Upper lobe of left lung (tissue), 6 donors: ENCODE measurements around the gene VWA8. TPM values are rescaled to one million over a fixed set of nuclear protein-coding genes. Genes with fewer than 3 reads are reported as not detected.

Experiments
- ATAC-seq, 2 donors: fragments of 200-7000 bp; cut with Tn5 transposase; one replicate each; pipeline ENCODE4 v1.9.1; 2022; ENCODE audit warnings: mild to moderate bottlenecking in 2 of 2, moderate library complexity in 2 of 2; ENCODE audit not compliant: low FRiP score in 2 of 2
- DNase-seq, 2 donors: peaks; one replicate each; pipeline ENCODE4 v3.0.0-alpha.2; 2019 to 2020
- H3K27ac ChIP-seq, 4 donors: fragments of 200-600 bp; sonication (generic); one replicate each; pipeline ENCODE4 v1.5.1; 2016 to 2019
- H3K27me3 ChIP-seq, 4 donors: fragments of 200-600 bp; sonication (generic); one replicate each; pipeline ENCODE4 v1.5.1; 2017 to 2019
- H3K36me3 ChIP-seq, 4 donors: fragments of 200-600 bp; sonication (generic); one replicate each; pipeline ENCODE4 v1.5.1; 2016 to 2019
- H3K4me1 ChIP-seq, 4 donors: fragments of 200-600 bp; sonication (generic); one replicate each; pipeline ENCODE4 v1.5.1; 2018 to 2019
- H3K4me3 ChIP-seq, 4 donors: fragments of 200-600 bp; sonication (generic); one replicate each; pipeline ENCODE4 v1.5.1; 2017 to 2019; ENCODE audit warnings: mild to moderate bottlenecking in 2 of 4, moderate library complexity in 1 of 4
- H3K9me3 ChIP-seq, 4 donors: fragments of 200-600 bp; sonication (generic); one replicate each; pipeline ENCODE4 v1.5.1; 2018 to 2019
- EP300 ChIP-seq, 4 donors: sonication (generic); formaldehyde crosslinking; IDR thresholded peaks; one replicate each; pipeline ENCODE4 v1.5.1; 2017; ENCODE audit warnings: antibody characterized with exemption in 4 of 4, control low read depth in 2 of 4
- POLR2A ChIP-seq, 4 donors: fragments of 450-650 bp; IDR thresholded peaks; one replicate each; pipeline ENCODE4 v1.5.1; 2016 to 2017; ENCODE audit warnings: antibody characterized with exemption in 4 of 4, mild to moderate bottlenecking in 2 of 4
- POLR2AphosphoS5 ChIP-seq, 2 donors: sonication (generic); formaldehyde crosslinking; IDR thresholded peaks; one replicate each; pipeline ENCODE4 v1.5.1; 2017; ENCODE audit warnings: antibody characterized with exemption in 2 of 2
- WGBS, 2 donors: methylation state at CpG; one replicate each; pipeline ENCODE4 v1.1.5; 2017 to 2018; 5-methylcytosine and 5-hydroxymethylcytosine counted together
- total RNA-seq, 6 donors: library from RNA; depleted of rRNA in 4 of 6; stranded (reverse); fragments of >200 nt in 4 of 6; gene quantifications; one replicate each; pipeline versions ENCODE4 v1.1.0 to v1.2.1, GENCODE V29; 2016 to 2021
- TF ChIP-seq, protein P1 (sequence below), 6 experiments: fragments of 450-650 bp in 4 of 6; fragments of 200-600 bp in 2 of 6; sonication (generic) in 2 of 6; IDR thresholded peaks; one replicate each; pipeline ENCODE4 v1.5.1; 2016 to 2019; ENCODE audit warnings: antibody characterized with exemption in 6 of 6
- donor health status: DM: no; HTN: no; CAD: no; lungs with moderate emphysema.
- donor health status: DM: no; HTN: yes; CAD: no; lungs with severe emphysema.

VWA8 gene
- total RNA-seq, 6 donors from 2014 or later: 15.0 to 39.8 (median 16.9) TPM

DNA sequence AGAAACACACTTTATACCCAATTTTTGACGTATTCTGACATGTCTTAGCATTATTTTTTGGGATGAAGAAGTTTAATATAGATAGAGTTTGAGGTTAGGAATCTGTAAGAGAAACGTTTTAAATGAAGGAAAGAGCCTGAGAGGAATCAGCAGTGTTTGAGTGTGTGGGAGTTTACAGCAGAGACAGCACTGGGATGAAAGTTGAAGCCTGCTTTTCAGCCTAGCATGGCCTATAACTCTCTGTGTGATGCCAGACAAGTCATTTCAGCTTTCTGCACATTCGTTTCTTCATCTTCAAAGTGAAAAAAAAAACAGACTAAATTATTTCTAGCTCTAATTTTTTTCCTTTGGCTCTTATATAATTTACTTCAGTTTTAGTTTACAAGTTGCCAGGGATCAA lies 326.5 kb downstream of the VWA8 start:
- Histone ChIP-seq H3K9me3 (no peaks in the 10 kb centered on the region), H3K27ac (peak overlapping the region in 1 of 4 donors; percentile 18), H3K36me3 (no peaks in the 10 kb centered on the region), H3K4me1 (peaks cover 0 to 9% (median 6%) of the 10 kb centered on the region in 4 donors), H3K27me3 (no peaks in the 10 kb centered on the region), H3K4me3 (no peak overlapping the region)
- TF ChIP-seq, protein P1, sequence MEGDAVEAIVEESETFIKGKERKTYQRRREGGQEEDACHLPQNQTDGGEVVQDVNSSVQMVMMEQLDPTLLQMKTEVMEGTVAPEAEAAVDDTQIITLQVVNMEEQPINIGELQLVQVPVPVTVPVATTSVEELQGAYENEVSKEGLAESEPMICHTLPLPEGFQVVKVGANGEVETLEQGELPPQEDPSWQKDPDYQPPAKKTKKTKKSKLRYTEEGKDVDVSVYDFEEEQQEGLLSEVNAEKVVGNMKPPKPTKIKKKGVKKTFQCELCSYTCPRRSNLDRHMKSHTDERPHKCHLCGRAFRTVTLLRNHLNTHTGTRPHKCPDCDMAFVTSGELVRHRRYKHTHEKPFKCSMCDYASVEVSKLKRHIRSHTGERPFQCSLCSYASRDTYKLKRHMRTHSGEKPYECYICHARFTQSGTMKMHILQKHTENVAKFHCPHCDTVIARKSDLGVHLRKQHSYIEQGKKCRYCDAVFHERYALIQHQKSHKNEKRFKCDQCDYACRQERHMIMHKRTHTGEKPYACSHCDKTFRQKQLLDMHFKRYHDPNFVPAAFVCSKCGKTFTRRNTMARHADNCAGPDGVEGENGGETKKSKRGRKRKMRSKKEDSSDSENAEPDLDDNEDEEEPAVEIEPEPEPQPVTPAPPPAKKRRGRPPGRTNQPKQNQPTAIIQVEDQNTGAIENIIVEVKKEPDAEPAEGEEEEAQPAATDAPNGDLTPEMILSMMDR (IDR thresholded peaks at IDR 0.05): no peak
- no peak for TF ChIP-seq EP300 (IDR thresholded peaks at IDR 0.05)
- no peak for TF ChIP-seq POLR2AphosphoS5 (IDR thresholded peaks at IDR 0.05)
- no peak for TF ChIP-seq POLR2A (IDR thresholded peaks at IDR 0.05)
- WGBS, 2 donors: 71 to 75% methylated on average over 3 of the region's 3 CpGs
- no peak for ATAC-seq
- DNase-seq: no peak

DNA sequence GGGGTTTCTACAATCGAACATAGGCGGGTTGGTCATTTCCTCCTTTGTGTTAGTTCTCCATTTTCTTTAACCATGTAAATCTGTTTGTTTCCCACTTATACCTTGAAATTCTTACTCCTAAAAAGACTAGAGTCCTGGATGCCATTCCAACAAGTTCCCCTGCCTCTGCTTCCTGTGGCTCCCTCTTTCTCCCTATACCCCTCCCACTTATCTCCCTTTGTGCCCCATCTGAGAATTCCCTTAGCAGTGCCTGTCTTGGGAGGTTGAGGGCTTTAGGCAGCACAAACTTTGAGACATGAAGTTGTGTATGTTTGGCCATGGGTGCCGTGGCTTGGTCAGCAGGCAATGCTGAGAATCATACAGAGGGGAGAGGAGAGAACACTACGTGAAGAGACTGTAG lies 327.1 kb downstream of the VWA8 start:
- Histone ChIP-seq H3K9me3 (no peaks in the 10 kb centered on the region), H3K27ac (peak overlapping the region in 1 of 4 donors; percentile 18), H3K4me3 (no peak overlapping the region), H3K36me3 (no peaks in the 10 kb centered on the region), H3K4me1 (peaks cover 0 to 5% (median 2%) of the 10 kb centered on the region in 4 donors), H3K27me3 (no peaks in the 10 kb centered on the region)
- TF ChIP-seq, protein P1 (IDR thresholded peaks at IDR 0.05): no peak
- TF ChIP-seq POLR2AphosphoS5 (IDR thresholded peaks at IDR 0.05): no peak
- TF ChIP-seq EP300 (IDR thresholded peaks at IDR 0.05): no peak
- no peak for TF ChIP-seq POLR2A (IDR thresholded peaks at IDR 0.05)
- no peak for ATAC-seq
- WGBS, 2 donors: 79 to 82% methylated on average over 4 of the region's 4 CpGs
- DNase-seq: no peak

DNA sequence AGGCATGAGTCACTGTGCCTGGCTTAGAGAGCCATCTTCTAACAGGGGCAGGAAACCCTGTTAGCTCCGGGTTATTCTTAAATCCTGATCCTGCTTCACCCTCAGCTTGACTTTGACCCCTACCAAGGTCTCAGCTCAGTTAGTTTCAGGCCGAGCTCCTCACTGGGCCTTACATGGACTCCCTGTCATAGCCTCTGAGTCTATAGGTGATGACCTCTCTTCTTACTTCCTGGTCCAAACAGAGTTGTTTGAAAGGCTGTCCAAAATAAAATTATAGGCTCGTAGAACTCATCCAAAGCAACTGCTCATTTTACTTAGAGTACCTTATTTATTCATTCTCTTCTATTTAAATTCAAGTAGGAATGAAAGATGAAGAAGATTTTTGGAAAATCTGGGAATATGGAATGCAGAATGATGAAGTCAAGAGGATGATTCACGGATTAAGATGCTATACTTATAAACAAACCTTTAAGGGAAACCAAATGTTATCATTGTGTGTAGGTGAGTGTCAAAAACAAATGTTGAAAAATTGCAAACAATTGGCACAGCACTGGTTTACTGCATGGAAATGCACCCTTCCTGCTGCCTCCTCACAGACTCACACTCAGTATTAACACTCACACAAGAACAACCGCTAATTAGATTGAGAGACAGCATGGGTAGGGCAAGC lies 329.5 kb downstream of the VWA8 start:
- Histone ChIP-seq H3K4me1 (no peaks in the 10 kb centered on the region), H3K27me3 (no peaks in the 10 kb centered on the region), H3K9me3 (no peaks in the 10 kb centered on the region), H3K27ac (peak overlapping the region in 2 of 4 donors; percentile 17 to 37), H3K4me3 (no peak overlapping the region), H3K36me3 (no peaks in the 10 kb centered on the region)
- no peak for TF ChIP-seq POLR2AphosphoS5 (IDR thresholded peaks at IDR 0.05)
- TF ChIP-seq EP300 (IDR thresholded peaks at IDR 0.05): no peak
- no peak for TF ChIP-seq POLR2A (IDR thresholded peaks at IDR 0.05)
- TF ChIP-seq, protein P1 (IDR thresholded peaks at IDR 0.05): no peak
- ATAC-seq (no peak), DNase-seq (no peak)
- 79 to 80% methylated on average over 4 to 5 of the region's 5 CpGs for whole genome bisulfite sequencing, 2 donors

DNA sequence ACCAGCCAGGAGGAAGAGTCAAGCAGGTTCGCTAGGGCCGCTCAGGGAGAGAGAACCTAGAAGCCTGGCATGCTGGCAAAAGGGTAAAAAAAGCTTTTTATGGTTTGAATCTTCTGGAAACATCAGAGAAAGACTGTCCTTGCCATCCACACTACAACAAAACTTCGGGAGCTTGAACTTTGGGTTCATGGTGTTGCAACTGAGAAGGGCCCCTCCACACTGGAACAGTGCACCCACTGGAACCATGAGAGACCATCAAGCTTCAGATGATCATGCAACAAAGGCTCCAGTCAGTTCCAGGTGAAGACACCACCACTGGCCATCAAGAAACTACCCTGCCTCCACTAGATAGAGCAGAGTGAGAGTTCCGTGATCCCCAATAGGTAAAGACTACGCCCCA lies 333.5 kb downstream of the VWA8 start:
- TF ChIP-seq, protein P1 (IDR thresholded peaks at IDR 0.05): no peak
- TF ChIP-seq EP300 (IDR thresholded peaks at IDR 0.05) (no peak), POLR2AphosphoS5 (IDR thresholded peaks at IDR 0.05) (no peak), POLR2A (IDR thresholded peaks at IDR 0.05) (no peak)
- no peaks in the 10 kb centered on the region for H3K9me3 ChIP-seq
- no peak overlapping the region for H3K4me3 ChIP-seq
- H3K4me1 ChIP-seq: peaks cover 5 to 11% (median 6%) of the 10 kb centered on the region in 4 donors
- DNase-seq: no peak
- no peak overlapping the region for H3K27ac ChIP-seq
- WGBS, 2 donors: 96 to 99% methylated on average over 5 of the region's 5 CpGs
- H3K27me3 ChIP-seq: no peaks in the 10 kb centered on the region
- no peak for ATAC-seq
- H3K36me3 ChIP-seq: no peaks in the 10 kb centered on the region

DNA sequence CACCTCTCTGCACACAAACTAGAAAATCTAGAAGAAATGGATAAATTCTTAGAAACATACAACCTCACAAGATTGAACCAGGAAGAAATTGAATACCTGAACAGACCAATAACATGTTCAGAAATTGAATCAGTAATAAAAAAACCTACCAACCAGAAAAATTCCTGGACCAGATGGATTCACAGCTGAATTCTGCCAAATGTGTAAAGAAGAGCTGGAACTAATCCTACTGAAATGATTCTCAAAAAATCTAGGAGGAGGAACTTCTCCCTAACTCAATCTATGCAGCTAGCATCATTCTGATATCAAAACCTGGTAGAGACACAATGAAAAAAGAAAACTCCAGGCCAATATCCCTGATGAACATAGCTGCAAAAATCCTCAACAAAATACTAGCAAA lies 336.9 kb downstream of the VWA8 start:
- no peak overlapping the region for H3K27ac ChIP-seq
- peaks cover 6 to 15% (median 11%) of the 10 kb centered on the region in 4 donors for H3K4me1 ChIP-seq
- no peak for TF ChIP-seq EP300 (IDR thresholded peaks at IDR 0.05)
- no peak for TF ChIP-seq POLR2A (IDR thresholded peaks at IDR 0.05)
- TF ChIP-seq, protein P1 (IDR thresholded peaks at IDR 0.05): no peak
- DNase-seq (no peak), ATAC-seq (no peak)
- H3K9me3 ChIP-seq: no peaks in the 10 kb centered on the region
- no peaks in the 10 kb centered on the region for H3K36me3 ChIP-seq
- no peaks in the 10 kb centered on the region for H3K27me3 ChIP-seq
- no peak overlapping the region for H3K4me3 ChIP-seq
